GM12875 (cell line): ENCODE data around the gene MTMR4.

Experiments used
- H3K4me3 ChIP-seq: one replicate; pipeline ENCODE4 v1.5.1; 2011; ENCODE audit warnings: low read depth, low read length, control low read depth
- CTCF ChIP-seq: IDR thresholded peaks from 2 replicates; pipeline ENCODE4 v1.5.1; 2011; ENCODE audit warnings: low read depth, mild to moderate bottlenecking, control low read depth, inconsistent platforms, low read length, moderate library complexity, borderline replicate concordance; ENCODE audit not compliant: insufficient read depth

Gene MTMR4

GRCh38 chr17:58475985-58476384 lies 38.5 kb downstream of the MTMR4 start:
- H3K4me3 ChIP-seq = no peak overlapping the region
- no peak for TF ChIP-seq CTCF

GRCh38 chr17:58470356-58470755 lies 44.1 kb downstream of the MTMR4 start:
- H3K4me3 ChIP-seq = no peak overlapping the region
- TF ChIP-seq CTCF = no peak

GRCh38 chr17:58468944-58469343 lies 45.5 kb downstream of the MTMR4 start:
- H3K4me3 ChIP-seq = no peak overlapping the region
- no peak for TF ChIP-seq CTCF

- H3K4me3 ChIP-seq = no peak overlapping the region
- no peak for TF ChIP-seq CTCF
Measured at GRCh38 chr17:58455491-58455890, 58.9 kb downstream of the MTMR4 start.

- TF ChIP-seq CTCF = no peak
- H3K4me3 ChIP-seq = no peak overlapping the region
Measured at GRCh38 chr17:58452738-58453137, 61.7 kb downstream of the MTMR4 start.

- no peak overlapping the region for H3K4me3 ChIP-seq
- peak; percentile 81 for TF ChIP-seq CTCF
Measured at GRCh38 chr17:58447039-58447975, 67.1 kb downstream of the MTMR4 start.

GRCh38 chr17:58446086-58446485 lies 68.4 kb downstream of the MTMR4 start:
- no peak for TF ChIP-seq CTCF
- H3K4me3 ChIP-seq = no peak overlapping the region
